ENCODE results near the gene CIPC. TPM values are rescaled to one million over a fixed set of nuclear protein-coding genes. Genes with fewer than 3 reads are reported as not detected.

Gene CIPC
- total and polyA plus RNA-seq, 9 of the 15 experiments (the other 6 are each of a cell fraction or from before 2014, with no cell fraction given), result 5.0 to 16.9 (median 10.7) TPM

DNA sequence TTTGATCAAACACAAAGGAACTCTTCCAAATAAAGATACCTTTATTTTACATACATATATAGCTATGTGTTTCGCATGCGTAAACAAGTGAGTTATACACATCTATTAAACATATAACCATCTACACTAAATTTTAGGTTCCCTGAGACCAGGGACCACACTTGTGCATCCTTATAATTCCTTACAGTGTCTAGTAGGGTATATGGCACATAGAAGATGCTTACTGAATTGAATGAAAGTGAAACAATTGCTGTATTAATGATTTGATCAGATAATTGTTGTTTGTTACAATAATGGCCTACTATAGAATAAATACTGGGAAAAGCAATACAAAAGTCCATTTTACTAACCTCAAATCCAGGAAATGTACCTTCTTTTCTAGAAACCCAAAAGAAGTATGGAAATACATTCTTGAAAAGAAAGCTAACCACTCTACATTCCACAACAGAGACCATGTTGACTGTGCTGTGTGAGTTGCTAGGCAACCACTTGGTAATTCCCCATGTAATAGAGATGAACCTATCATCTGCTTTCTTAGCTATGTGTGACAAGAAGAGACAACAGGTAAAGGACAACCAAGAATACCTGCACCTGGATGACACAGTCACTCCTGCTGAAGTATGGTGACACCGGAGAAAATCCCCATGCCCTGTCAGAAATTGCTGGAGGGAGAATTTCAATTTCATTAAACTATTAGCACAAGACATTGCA is 11.9 kb upstream of the CIPC start:
- intact Hi-C loops (cut with micrococcal nuclease) (no loop called here), in situ Hi-C loops (cut with MboI) (no loop called here)
- Histone ChIP-seq H3K4me3 (no peak overlapping the region), H4K20me1 (replicated peaks; ENCODE audit: control insufficient read depth, insufficient read depth, low read length) (no peaks in the 10 kb centered on the region), H3K9ac (ENCODE audit: insufficient read depth in 1 of 2, low read depth in 2 of 2, low read length in 2 of 2) (no peak overlapping the region), H3K4me2 (ENCODE audit: insufficient read depth, low read length) (no peak overlapping the region), H2AFZ (ENCODE audit: low read depth, low read length) (no peak overlapping the region), H3K36me3 (ENCODE audit: control insufficient read depth, insufficient read depth, low read length) (no peaks in the 10 kb centered on the region), H3K9me3 (replicated peaks; ENCODE audit: control insufficient read depth, insufficient read depth, low read depth, low read length) (no peaks in the 10 kb centered on the region), H3K4me1 (replicated peaks in 1 of 2; ENCODE audit: control insufficient read depth in 2 of 2, insufficient read depth in 2 of 2, low read length in 2 of 2) (peaks cover 0 to 13% of the 10 kb centered on the region in 2 experiments; a peak in 3 of 5 replicates), H3K9me1 (ENCODE audit: control insufficient read depth, insufficient read depth, low read length) (no peaks in the 10 kb centered on the region), H3K27ac (ENCODE audit: extremely low read depth, low read depth, low read length) (no peak overlapping the region), H3K79me2 (ENCODE audit: control insufficient read depth, insufficient read depth, low read length) (no peaks in the 10 kb centered on the region), H3K27me3 (ENCODE audit: control insufficient read depth in 2 of 2, insufficient read depth in 2 of 2, low read length in 2 of 2) (peaks cover 7 to 10% of the 10 kb centered on the region in 2 experiments; a peak in 3 of 5 replicates)
- ChIA-PET CTCF (ENCODE audit: low intra/inter-chr PET ratio) (no interaction called here), POLR2A (interaction anchor here (0.7 to 2.6 kb wide), 3 partner anchors 9 to 218 kb away, joined by 3 to 11 read pairs (median 8); partner anchors contain the start of gene CIPC)
- BruUV-seq (replicated peaks), result no TSS peak
- FAIRE-seq (no peak), DNase-seq (ENCODE audit: extremely low read depth in 1 of 4, low spot score in 3 of 4) (no peak), ATAC-seq (no peak)
- WGBS (ENCODE audit: insufficient coverage, low coverage, missing lambda C conversion rate), result 64% methylated on average over 3 of the region's 3 CpGs
- TF ChIP-seq NR2C2 (CRISPR knock-in tag; IDR thresholded peaks at IDR 0.05) (no peak), NR2C2 (tag; IDR thresholded peaks at IDR 0.05) (no peak), RFX1 (IDR thresholded peaks at IDR 0.05) (peak; percentile 78), FOXP1 (CRISPR knock-in tag; IDR thresholded peaks at IDR 0.05) (no peak), KLF13 (tag; IDR thresholded peaks at IDR 0.05; ENCODE audit: borderline replicate concordance, low read depth) (no peak)

DNA sequence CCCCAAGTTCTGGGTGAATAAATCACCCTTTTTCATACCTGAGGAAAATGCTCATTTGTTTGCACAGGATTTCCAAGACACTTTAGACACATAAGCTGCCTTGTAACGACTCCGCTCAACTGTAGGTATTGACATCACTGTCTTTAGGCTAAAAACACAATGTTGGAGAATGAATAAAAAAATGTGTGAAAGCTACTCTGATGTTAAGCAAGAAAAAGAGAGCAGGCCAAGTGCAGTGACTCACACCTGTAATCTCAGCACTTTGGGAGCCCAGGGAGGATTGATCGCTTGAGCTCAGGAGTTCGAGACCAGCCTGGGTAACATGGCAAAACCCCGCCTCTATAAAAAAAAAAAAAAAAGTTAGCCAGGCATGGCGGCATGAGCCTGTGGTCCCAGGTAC is 11.1 kb upstream of the CIPC start:
- FAIRE-seq (no peak), ATAC-seq (no peak), DNase-seq (ENCODE audit: extremely low read depth in 1 of 4, low spot score in 3 of 4) (no peak)
- Histone ChIP-seq H3K4me2 (ENCODE audit: insufficient read depth, low read length) (no peak overlapping the region), H3K27ac (ENCODE audit: extremely low read depth, low read depth, low read length) (no peak overlapping the region), H2AFZ (ENCODE audit: low read depth, low read length) (no peak overlapping the region), H3K4me1 (replicated peaks in 1 of 2; ENCODE audit: control insufficient read depth in 2 of 2, insufficient read depth in 2 of 2, low read length in 2 of 2) (peaks cover 0 to 12% of the 10 kb centered on the region in 2 experiments; a peak in 3 of 5 replicates), H3K36me3 (ENCODE audit: control insufficient read depth, insufficient read depth, low read length) (no peaks in the 10 kb centered on the region), H3K4me3 (no peak overlapping the region), H3K79me2 (ENCODE audit: control insufficient read depth, insufficient read depth, low read length) (no peaks in the 10 kb centered on the region), H3K9me3 (replicated peaks; ENCODE audit: control insufficient read depth, insufficient read depth, low read depth, low read length) (0 out of 2 replicates have a peak, but pooled peaks cover 5% of the 10 kb centered on the region), H3K9ac (ENCODE audit: insufficient read depth in 1 of 2, low read depth in 2 of 2, low read length in 2 of 2) (no peak overlapping the region), H3K9me1 (ENCODE audit: control insufficient read depth, insufficient read depth, low read length) (no peaks in the 10 kb centered on the region), H3K27me3 (ENCODE audit: control insufficient read depth in 2 of 2, insufficient read depth in 2 of 2, low read length in 2 of 2) (peaks cover 7 to 10% of the 10 kb centered on the region in 2 experiments; a peak in 2 of 5 replicates), H4K20me1 (replicated peaks; ENCODE audit: control insufficient read depth, insufficient read depth, low read length) (no peaks in the 10 kb centered on the region)
- BruUV-seq (replicated peaks), result no TSS peak
- intact Hi-C loops (cut with micrococcal nuclease), result no loop called here
- ChIA-PET POLR2A (interaction anchor here (0.5 to 2.6 kb wide), 2 partner anchors 10 to 305 kb away, joined by 3 to 8 read pairs; no protein-coding TSS in a partner anchor), CTCF (ENCODE audit: low intra/inter-chr PET ratio) (no interaction called here)
- 4% methylated on average over 2 of the region's 6 CpGs for WGBS (ENCODE audit: insufficient coverage, low coverage, missing lambda C conversion rate)
- in situ Hi-C loops (cut with MboI), result no loop called here
- TF ChIP-seq CCNT2 (IDR thresholded peaks at IDR 0.05; ENCODE audit: borderline replicate concordance, extremely low read depth, insufficient read length, low read depth, low read length), result no peak
- TF ChIP-seq ZBTB7A (IDR thresholded peaks at IDR 0.05; ENCODE audit: borderline replicate concordance, control insufficient read depth, low read depth, low read length), result no peak
- no peak for TF ChIP-seq CBX8 (IDR thresholded peaks at IDR 0.05; ENCODE audit: borderline replicate concordance, extremely low read depth, low read depth, low read length, poor library complexity, severe bottlenecking)
- no peak for TF ChIP-seq ZNF408 (CRISPR knock-in tag; IDR thresholded peaks at IDR 0.05; ENCODE audit: low read depth)
- no peak for TF ChIP-seq SUPT5H (IDR thresholded peaks at IDR 0.05)
- TF ChIP-seq ERF (CRISPR knock-in tag; IDR thresholded peaks at IDR 0.05), result no peak
- TF ChIP-seq STAT5B (CRISPR knock-in tag; IDR thresholded peaks at IDR 0.05), result no peak
- TF ChIP-seq ETV6 (IDR thresholded peaks at IDR 0.05; ENCODE audit: borderline replicate concordance in 1 of 2, low read depth in 2 of 2, low read length in 1 of 2), result no peak
- TF ChIP-seq ETV6 (CRISPR knock-in tag; IDR thresholded peaks at IDR 0.05; ENCODE audit: borderline replicate concordance), result no peak
